Endothelial cell (in vitro differentiated cells): ENCODE data around the gene BRSK1. TPM values are rescaled to one million over a fixed set of nuclear protein-coding genes. Genes with fewer than 3 reads are reported as not detected.

Experiments used
- DNase-seq: peaks from one replicate; pipeline ENCODE4 v3.0.0; 2021; ENCODE audit warnings: low spot score
- H3K27ac Mint-ChIP-seq: one replicate; pipeline ENCODE4 v1.8.0; 2021; ENCODE audit warnings: mixed read lengths, inconsistent platforms; ENCODE audit not compliant: unreplicated experiment
- H3K27me3 Mint-ChIP-seq: one replicate; pipeline ENCODE4 v1.8.0; 2021; ENCODE audit warnings: mild to moderate bottlenecking, moderate library complexity, mixed read lengths, inconsistent platforms; ENCODE audit not compliant: unreplicated experiment
- H3K36me3 Mint-ChIP-seq: one replicate; pipeline ENCODE4 v1.8.0; 2021; ENCODE audit warnings: mild to moderate bottlenecking, low read depth, mixed read lengths, inconsistent platforms; ENCODE audit not compliant: unreplicated experiment
- H3K4me1 Mint-ChIP-seq: one replicate; pipeline ENCODE4 v1.8.0; 2021; ENCODE audit warnings: mild to moderate bottlenecking, mixed read lengths, inconsistent platforms; ENCODE audit not compliant: unreplicated experiment
- H3K4me3 Mint-ChIP-seq: one replicate; pipeline ENCODE4 v1.8.0; 2021; ENCODE audit warnings: mild to moderate bottlenecking, mixed read lengths, inconsistent platforms; ENCODE audit not compliant: unreplicated experiment
- H3K9me3 Mint-ChIP-seq: one replicate; pipeline ENCODE4 v1.8.0; 2021; ENCODE audit warnings: mixed read lengths, inconsistent platforms; ENCODE audit not compliant: unreplicated experiment
- CTCF ChIP-seq: fragments of 200-600 bp; sonication (generic); IDR thresholded peaks from one replicate; pipeline ENCODE4 v1.5.0; 2021; ENCODE audit warnings: antibody characterized with exemption; ENCODE audit not compliant: unreplicated experiment
- total RNA-seq: library from RNA; stranded (reverse); fragmentation: NEBNext Ultra II Directional; extraction: Animal tissue kit (Norgen Biotek cat#: 25700); gene quantifications from one replicate; pipeline ENCODE4 v1.2.1, GENCODE V29; 2021; ENCODE audit not compliant: unreplicated experiment

The BRSK1 gene
- total RNA-seq, 1 donor from 2014 or later = 14.1 TPM

- H3K9me3 Mint-ChIP-seq = peaks cover 4% of the 10 kb centered on the region
Measured at GRCh38 chr19:55269299-55269698, 14.5 kb upstream of the BRSK1 start.

GRCh38 chr19:55270172-55270942 is 13.4 kb upstream of the BRSK1 start:
- peaks cover 4% of the 10 kb centered on the region for H3K9me3 Mint-ChIP-seq
- TF ChIP-seq CTCF = no peak
- H3K4me1 Mint-ChIP-seq = peaks cover 2% of the 10 kb centered on the region
- H3K4me3 Mint-ChIP-seq = peak overlapping the region; percentile 79
- peaks cover 11% of the 10 kb centered on the region for H3K27me3 Mint-ChIP-seq
- no peak overlapping the region for H3K27ac Mint-ChIP-seq
- no peak for DNase-seq
- H3K36me3 Mint-ChIP-seq = peaks cover 30% of the 10 kb centered on the region

More at GRCh38 chr19:55269299-55269698, 14.5 kb upstream of the BRSK1 start:
- DNase-seq = no peak
- Mint-ChIP-seq H3K36me3 (peaks cover 26% of the 10 kb centered on the region), H3K4me3 (no peak overlapping the region), H3K4me1 (peaks cover 2% of the 10 kb centered on the region), H3K27me3 (peaks cover 11% of the 10 kb centered on the region), H3K27ac (no peak overlapping the region)
- TF ChIP-seq CTCF = no peak

- TF ChIP-seq CTCF = no peak
- Mint-ChIP-seq H3K9me3 (no peaks in the 10 kb centered on the region), H3K4me3 (peak overlapping the region; percentile 26), H3K4me1 (peaks cover 2% of the 10 kb centered on the region), H3K27me3 (peaks cover 7% of the 10 kb centered on the region), H3K27ac (no peak overlapping the region), H3K36me3 (peaks cover 22% of the 10 kb centered on the region)
- DNase-seq = no peak
Measured at GRCh38 chr19:55272142-55272541, 11.7 kb upstream of the BRSK1 start.

GRCh38 chr19:55273978-55274707 is 9.7 kb upstream of the BRSK1 start:
- no peak for TF ChIP-seq CTCF
- no peaks in the 10 kb centered on the region for H3K9me3 Mint-ChIP-seq
- no peak for DNase-seq
- H3K36me3 Mint-ChIP-seq = peaks cover 21% of the 10 kb centered on the region
- peaks cover 10% of the 10 kb centered on the region for H3K27me3 Mint-ChIP-seq
- no peak overlapping the region for H3K4me3 Mint-ChIP-seq
- peaks cover 2% of the 10 kb centered on the region for H3K4me1 Mint-ChIP-seq
- H3K27ac Mint-ChIP-seq = no peak overlapping the region
